Amniotic stem cell (primary cell): Measurements from ENCODE around the gene MAP7D2.

Source experiments
- DNase-seq: peaks from one replicate; lab custom pipeline; 2025; lab: John Stamatoyannopoulos, UW

Gene MAP7D2

DNA sequence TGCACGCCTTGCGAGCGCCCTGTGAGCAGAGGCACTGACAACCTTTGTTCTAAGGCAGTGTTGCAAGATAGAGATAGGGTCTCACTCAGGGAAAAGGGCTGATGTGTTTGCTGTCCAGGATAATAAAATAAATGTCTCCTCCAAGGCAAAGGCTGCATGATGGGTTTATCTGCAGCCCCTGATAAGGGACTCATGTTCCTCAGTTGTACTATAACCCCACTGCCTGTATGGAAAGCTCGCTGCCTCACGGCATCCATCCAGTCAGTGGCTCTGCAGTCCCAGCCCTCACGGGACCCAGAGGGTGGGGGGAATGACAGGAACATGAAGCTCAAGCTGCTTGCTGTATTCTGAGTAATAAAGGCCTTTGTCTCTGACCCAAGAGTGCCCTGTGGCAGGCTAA is 148.4 kb downstream of the MAP7D2 start:
- no peak for DNase-seq

DNA sequence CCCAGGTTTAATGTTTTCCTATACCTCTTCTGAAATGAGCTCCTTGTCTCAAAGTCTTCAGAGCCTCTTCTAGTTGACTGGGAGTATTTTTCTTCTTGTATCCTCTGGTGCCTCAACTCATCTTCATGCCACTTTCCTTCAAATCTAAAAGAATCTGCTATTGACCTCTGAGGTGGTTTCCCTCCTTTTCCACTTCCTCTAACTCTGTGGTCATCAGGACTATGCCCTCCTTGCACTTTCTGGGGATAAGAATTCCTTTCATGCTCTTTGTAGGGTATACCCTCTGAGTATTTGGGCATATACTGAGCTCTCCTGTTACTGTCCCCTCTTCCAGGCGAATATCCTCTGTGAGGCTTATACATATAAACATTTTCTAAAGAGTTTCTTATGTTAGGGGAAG is 150.7 kb downstream of the MAP7D2 start:
- DNase-seq, result no peak

- no peak for DNase-seq
Observed at GRCh38 chrX:19964017-19964710, 152.5 kb downstream of the MAP7D2 start.

DNA sequence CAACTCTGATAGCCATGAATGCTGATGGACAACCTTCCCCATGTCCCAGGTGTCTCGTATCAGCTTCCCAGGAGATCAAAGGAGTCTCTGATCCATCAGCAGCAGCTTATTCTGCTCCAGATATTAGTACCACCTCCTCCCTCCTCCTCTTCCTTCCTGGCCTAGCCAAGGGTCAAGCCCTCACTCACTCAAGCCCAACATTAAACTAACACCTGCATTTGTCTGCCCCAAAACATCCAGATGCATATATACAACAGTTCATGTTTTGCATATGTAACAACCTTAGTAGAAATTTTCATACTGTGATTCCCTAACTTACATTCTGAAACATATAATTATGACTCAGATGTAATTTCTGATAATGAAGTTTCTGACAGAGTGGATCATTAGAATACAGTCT is 155.8 kb downstream of the MAP7D2 start:
- DNase-seq, result no peak

DNA sequence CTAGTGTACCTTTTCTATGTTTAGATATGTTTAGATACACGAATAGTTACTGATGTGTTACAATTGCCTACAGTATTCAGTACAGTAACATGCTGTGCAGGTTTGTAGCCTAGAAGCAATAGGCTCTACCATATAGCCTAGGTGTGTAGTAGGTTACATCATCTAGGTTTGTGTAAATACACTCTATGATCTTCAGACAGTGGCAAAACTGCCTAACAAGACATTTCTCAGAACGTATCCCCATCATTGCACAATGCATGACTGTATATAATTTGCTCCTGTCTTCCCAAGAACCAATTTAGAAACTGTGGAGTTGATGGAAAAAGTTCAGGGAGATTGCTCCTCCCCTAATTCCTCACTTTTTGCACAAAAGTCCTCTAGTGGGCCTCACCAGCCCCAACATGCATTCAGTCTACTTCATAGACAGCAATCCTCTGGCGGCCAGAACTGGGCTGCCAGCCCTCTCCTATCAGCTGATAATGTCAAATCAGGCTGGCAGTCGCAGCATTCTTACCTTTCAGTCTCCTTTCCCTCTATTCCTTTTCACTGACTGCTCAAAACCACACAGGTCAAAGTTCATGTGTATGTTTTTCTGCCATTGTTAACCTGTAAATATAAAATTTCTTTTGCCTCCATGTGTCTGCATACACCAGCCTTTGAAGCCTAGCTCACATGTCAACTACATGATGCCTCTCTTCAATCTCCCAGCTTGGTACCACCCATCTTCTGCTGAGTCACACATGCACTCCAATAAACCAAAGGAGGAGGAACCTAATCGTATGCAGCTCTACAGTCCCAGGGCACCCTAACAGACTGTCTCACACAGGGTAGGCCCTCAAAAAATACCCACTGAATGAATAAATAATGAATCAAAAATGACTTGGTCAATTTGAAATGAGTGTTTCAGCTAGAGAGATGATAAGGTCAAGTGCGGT is 157.9 kb downstream of the MAP7D2 start:
- DNase-seq, result no peak

DNA sequence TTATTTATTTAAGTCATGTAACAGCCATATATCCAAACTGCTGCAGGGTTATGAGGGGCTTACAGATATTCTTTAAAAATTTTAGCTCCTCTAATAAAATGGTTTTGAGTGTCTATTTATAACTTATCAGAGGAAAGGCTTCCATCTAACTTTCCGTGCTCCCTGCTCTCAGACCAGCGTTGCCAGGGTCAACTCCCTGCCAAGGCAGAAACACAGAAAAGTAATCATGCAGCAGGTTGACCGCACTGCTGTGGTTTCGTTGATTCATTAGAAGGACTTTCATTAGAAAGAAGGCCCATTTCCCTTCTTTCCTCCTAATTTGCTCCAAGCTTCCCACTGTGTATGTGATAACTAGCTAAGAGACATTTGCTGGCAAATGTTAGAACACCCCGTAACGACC is 159.8 kb downstream of the MAP7D2 start:
- no peak for DNase-seq
